GM12873 (cell line): ENCODE measurements around the gene PLEKHG2.

Experiments used
- TF ChIP-seq, protein P1 (sequence below): IDR thresholded peaks from 2 replicates; pipeline ENCODE4 v1.5.1; 2012; ENCODE audit warnings: low read depth, mild to moderate bottlenecking, moderate library complexity, low read length, control low read depth; ENCODE audit not compliant: insufficient read depth; ENCODE audit errors: missing control alignments

PLEKHG2 gene

GRCh38 chr19:39410831-39411080 is 1.7 kb upstream of the PLEKHG2 start:
- TF ChIP-seq, protein P1, sequence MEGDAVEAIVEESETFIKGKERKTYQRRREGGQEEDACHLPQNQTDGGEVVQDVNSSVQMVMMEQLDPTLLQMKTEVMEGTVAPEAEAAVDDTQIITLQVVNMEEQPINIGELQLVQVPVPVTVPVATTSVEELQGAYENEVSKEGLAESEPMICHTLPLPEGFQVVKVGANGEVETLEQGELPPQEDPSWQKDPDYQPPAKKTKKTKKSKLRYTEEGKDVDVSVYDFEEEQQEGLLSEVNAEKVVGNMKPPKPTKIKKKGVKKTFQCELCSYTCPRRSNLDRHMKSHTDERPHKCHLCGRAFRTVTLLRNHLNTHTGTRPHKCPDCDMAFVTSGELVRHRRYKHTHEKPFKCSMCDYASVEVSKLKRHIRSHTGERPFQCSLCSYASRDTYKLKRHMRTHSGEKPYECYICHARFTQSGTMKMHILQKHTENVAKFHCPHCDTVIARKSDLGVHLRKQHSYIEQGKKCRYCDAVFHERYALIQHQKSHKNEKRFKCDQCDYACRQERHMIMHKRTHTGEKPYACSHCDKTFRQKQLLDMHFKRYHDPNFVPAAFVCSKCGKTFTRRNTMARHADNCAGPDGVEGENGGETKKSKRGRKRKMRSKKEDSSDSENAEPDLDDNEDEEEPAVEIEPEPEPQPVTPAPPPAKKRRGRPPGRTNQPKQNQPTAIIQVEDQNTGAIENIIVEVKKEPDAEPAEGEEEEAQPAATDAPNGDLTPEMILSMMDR: no peak

- TF ChIP-seq, protein P1: no peak
These were observed 1.2 kb upstream of the PLEKHG2 start for GRCh38 chr19:39411081-39411831.

GRCh38 chr19:39411832-39412099 is 703 bp upstream of the PLEKHG2 start:
- TF ChIP-seq, protein P1: peak; percentile 89

DNA sequence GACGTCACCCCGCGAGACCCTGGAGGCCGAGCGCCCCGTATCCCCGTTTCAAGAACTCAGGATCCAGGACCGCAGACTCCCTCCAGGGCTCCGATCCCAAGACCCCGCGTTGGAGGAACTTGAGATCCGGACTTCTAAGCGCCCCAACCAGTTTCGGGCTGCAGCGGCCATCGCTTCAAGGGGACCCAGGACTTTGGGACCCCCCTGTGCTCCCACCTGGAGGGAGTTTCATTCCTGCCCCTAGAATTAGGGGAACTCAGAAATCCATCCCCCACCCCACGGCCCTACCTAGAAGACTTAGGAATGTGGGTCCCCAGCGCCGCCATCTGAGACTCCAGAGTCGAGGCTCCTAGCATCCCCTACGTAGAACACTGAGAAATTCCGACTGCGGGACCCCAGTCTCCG is 400 bp downstream of the PLEKHG2 start:
- TF ChIP-seq, protein P1: no peak

GRCh38 chr19:39413272-39413910 is 922 bp downstream of the PLEKHG2 start:
- TF ChIP-seq, protein P1: no peak

DNA sequence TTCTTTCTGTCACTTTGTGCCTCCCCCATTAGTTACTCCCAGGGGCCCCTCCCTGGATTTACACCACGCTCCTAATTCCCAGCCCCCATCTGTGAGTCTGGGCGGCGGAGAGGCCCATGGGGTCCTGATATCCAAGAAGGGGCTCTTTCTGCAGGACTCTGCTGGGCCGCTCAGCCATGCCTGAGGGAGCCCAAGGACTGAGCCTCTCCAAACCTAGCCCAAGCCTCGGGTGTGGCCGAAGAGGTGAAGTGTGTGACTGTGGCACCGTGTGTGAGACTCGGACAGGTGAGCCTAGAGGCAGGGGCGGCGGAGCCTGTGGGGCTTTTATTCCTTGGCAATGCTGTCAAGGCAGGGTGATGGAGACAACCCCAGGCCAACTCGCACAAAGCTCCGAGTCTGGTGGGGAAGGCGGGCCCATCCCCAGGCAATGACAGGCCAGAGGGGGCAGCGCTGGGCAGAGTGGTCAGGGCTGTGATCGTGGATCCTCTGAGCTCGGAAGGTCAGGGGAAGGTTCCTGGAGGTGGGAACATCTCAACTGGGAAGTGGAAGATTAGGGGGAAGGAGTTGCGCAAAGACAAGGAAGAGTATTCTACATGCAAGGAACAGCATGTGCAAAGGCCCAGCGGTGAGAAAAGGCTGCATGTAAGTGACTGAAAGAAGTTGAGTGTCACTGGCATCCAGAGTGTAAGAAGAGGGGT is 1.6 kb downstream of the PLEKHG2 start:
- TF ChIP-seq, protein P1: peak; percentile 35

DNA sequence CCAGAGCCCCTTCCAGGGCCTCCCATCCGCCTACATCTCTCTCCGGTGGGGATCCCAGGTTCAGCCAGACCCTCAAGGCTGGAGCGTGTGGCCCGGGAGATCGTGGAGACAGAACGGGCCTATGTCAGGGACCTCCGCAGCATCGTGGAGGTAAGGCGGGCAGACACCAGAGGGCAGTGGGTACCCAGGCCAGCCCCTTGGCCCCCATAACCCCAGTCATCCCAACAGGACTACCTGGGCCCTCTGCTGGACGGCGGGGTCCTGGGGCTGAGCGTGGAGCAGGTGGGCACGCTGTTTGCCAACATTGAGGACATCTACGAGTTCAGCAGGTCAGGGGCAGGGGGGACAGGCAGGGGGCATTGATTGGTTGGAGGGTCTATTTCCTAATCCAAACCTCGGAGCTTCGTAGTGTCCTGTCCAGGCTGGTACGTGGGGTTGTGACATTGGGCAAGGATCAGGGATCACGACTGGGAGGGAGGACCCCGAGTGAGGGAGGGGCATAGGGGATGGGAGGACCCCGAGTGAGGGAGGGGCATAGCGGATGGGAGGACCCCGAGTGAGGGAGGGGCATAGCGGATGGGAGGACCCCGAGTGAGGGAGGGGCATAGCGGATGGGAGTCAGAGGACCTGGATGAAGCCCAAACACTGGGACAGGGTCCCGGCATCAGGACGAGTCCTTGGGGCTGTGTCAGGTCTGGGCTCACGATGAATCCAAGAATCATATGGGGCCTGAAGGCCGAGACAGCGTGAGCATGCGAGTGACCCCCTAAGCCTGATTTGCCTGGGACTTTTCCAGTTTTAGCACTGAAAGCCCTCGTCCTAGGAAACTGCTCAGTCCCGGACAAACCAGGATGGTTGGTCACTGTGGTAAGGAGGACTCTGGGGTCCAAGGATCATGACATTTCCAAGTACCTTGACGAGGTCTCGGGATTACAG is 2.9 kb downstream of the PLEKHG2 start:
- TF ChIP-seq, protein P1: no peak
